Stimulated activated naive CD4-positive, alpha-beta T cell (primary cell): ENCODE results near the gene LMOD1.

Experiments used
- DNase-seq, 6 experiments: peaks; one replicate each; lab custom pipeline; 2025; lab: John Stamatoyannopoulos, UW

Gene LMOD1

DNA sequence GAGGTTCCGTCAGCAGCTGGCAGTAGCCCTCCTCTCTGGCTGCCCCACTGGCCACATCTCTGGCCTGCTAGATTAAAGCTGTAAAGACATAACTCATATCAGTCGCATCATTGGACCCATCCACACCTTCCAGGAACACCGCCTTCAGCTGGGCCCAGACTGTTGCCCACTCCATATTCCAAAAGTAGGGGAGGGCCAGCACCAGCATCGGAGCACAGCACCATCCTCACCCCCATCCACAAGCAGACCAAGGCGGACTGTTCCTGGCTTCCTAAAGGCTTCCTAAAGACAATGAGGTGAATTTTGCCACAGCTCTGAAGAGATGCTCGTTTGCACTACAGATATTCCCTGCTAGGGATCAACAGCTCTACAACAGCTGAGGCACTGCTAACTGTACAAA, 54.1 kb downstream of the LMOD1 start:
- no peak for DNase-seq

DNA sequence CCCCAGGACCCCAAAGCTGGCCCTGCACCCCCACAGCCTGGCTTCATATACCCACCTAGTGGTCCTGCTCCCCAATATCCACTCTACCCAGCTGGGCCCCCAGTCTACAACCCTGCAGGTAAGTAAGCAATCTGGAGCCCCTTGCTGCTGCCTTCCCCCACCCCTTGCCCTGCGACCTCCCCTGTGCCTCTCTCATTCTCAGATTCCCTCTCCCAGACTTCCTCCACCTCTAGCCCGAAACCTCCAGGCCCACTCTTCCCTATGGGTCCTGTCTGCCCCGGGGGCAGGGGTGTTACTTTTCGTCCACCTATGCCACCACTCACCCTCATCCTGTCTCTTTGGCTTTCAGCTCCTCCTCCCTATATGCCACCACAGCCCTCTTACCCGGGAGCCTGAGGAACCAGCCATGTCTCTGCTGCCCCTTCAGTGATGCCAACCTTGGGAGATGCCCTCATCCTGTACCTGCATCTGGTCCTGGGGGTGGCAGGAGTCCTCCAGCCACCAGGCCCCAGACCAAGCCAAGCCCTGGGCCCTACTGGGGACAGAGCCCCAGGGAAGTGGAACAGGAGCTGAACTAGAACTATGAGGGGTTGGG, 54.8 kb downstream of the LMOD1 start:
- no peak for DNase-seq

DNA sequence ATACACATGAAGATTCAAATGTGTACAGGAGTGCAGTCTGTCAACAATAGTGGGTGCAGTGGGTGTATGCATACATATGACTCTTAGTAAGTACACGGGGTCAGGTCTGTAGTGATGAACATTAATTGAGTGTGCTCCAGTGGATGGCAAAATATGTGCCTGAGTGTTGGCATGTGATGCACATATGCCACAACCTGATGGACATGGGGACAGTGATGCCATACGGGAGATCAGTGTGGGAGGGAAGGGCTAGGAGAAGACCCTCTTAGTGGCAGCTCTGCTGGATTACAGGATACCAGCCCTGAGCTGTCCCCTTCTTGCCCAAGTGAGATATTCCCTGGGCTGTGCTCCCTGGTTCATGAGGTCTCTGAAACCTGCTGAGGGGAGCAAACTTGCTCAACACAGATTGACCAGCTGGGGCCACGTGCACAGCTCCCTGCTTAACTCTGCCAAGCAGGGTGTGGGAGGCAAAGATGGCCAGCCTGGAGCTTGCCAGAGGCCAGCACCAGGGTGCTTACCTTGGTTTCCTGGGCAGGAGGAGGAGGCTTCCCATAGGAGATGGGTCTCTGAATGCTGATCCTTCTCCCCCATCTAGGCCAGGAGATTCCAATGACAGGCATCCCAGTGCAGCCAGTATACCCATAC, 55.4 kb downstream of the LMOD1 start:
- DNase-seq, result no peak

GRCh38 chr1:201890223-201890622, 56.1 kb downstream of the LMOD1 start:
- no peak for DNase-seq

GRCh38 chr1:201889090-201889968, 57.0 kb downstream of the LMOD1 start:
- DNase-seq, result peak in 2 of 6 experiments; percentile 6 to 14

- peak in 1 of 6 experiments; percentile 6 for DNase-seq
These were observed 57.9 kb downstream of the LMOD1 start, which contains the start of gene SHISA4 for GRCh38 chr1:201888282-201889089. TSS of gene SHISA4 (plus strand) at chr1:201888898. CDS start at chr1:201888995, 97 bp downstream.

- DNase-seq, result no peak
These were observed 59.1 kb downstream of the LMOD1 start for GRCh38 chr1:201887116-201887866.

- no peak for DNase-seq
These were observed 60.1 kb downstream of the LMOD1 start for GRCh38 chr1:201886103-201886885.

DNA sequence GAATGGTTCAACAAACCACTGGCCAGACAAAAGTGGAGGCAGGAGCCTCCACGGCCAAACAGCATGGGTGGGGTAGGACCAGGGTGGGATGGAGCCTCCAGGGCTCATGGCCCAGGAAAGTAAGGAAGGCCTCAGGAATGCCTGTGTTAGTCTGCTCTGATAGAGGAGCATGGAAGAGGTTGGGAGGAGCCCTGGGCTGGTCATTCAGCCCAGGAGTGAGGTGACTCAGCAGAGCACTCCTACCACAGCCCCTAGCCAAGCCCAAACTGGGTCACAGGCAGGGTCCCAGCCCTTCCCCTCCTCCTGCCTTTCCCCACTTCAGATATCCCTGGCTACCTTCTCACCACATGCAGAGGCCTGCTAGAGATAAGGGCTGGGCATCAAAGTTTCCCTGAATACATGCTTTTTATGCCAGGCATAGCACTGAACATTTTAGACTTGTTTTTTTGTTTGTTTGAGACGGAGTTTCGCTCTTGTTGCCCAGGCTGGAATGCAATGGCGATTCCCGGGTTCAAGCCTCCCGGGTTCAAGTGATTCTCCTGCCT, 60.7 kb downstream of the LMOD1 start:
- DNase-seq, result no peak

DNA sequence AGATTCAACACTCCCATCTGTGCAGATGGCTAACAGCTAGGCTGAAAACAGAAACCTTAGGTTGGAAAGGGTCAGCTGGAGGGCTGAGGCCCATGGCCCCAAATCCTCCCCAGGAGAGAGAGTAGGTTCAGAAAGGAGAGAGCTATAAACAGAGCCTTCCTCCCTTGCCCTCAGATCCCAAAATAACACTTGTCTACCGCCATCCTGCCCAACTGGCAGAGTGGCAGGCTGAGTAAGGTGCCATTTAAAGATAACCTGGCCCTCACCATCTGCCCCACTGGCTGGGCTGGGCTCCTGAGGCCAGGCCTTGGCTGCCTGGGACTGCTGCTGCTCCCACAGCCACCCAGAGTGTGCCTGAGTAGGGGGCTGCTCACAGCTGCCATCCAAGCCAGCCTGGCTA, 61.9 kb downstream of the LMOD1 start:
- no peak for DNase-seq

DNA sequence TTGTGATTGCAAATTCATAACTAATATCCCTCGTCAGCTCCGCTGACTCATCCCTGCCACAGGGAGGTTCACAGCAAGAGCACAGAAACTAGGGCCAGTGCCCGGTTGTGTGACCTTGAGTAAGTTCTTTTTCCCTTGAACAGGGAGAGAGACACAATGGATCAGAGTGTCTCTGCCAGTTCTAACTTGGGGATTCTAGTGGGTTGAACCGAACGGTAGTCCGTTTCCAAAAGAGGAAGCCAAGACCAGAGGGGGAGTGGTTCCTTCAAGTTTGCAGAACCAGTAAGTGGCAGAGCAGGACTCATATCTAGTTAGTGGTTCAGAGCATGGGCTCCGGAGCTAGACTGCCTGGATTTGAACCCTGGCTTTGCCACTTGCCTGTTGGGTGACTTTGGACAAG, 62.6 kb downstream of the LMOD1 start:
- no peak for DNase-seq

DNA sequence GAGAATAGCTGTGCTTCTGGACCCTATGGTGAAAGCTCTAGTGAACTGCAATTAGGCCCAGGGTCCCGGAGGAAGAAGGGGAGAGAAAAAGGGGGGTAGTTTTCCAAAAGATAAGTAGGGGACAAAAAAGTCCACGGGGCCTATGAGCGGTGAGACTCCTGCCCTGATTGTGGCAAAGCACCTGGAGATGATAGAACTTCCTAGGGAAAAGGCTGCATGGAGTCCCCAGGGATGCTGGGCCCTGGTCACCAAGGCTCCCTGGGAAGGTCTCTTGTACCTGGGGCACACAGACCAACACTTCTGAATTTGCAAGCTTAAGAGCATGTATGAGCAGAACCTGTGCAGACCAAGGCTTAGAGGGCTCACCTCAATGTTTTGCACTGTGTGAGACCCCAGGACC, 63.1 kb downstream of the LMOD1 start:
- no peak for DNase-seq

GRCh38 chr1:201882665-201883132, 63.6 kb downstream of the LMOD1 start:
- no peak for DNase-seq

DNA sequence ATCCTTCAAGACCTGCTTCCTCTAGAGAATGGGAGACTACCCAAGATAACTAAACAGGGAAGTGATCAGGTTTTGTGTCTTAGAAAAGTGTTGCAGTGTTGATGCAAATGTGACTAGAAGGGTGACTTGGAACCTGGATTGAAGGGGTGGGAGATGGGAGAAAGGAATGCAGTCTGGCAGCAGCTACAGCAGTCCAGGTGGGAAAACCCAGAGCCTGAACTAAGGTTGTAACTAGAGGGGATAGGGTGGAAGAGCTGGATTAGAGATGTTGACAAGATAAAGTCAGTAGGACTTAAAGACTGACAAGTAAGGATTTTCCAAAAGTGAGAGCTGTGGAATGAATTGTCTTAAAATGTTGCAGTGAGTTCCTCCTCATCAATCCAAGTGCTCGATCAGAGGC, 64.7 kb downstream of the LMOD1 start:
- no peak for DNase-seq

- no peak for DNase-seq
These were observed 65.3 kb downstream of the LMOD1 start for GRCh38 chr1:201880928-201881571.

- DNase-seq, result peak in 2 of 6 experiments; percentile 17 to 19
These were observed 68.4 kb downstream of the LMOD1 start for GRCh38 chr1:201877877-201878401.

DNA sequence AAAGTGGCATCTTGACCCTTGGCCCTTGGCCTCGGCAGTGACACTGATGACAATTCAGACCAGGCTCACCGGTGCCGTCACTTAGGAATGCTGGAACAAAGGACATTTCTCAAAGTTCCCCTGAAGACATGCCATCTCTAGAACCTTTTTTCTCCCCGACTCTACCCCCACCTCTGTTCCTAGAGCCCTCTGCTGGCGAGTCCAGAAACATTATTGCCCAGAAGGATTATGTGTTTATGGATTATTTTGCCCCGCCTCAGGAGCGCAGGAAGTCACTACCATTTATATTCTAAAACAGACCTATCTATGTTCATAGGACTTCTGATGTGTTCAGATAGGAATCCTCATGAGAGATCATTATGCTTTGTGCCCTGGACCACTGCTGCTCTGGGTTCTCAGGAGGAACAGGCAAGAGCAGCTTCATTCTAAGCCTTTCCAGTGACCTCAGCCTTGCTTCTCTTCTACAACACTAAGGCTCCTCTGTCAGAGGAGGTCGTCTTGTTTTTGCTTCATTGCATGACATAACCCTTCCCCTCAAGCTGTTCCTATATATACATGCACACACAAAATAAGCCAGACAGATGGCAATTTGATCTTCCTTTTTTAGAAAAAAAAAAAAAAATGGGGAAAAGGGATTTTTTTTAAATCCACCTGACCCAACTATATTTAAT, 70.1 kb downstream of the LMOD1 start:
- DNase-seq, result no peak

DNA sequence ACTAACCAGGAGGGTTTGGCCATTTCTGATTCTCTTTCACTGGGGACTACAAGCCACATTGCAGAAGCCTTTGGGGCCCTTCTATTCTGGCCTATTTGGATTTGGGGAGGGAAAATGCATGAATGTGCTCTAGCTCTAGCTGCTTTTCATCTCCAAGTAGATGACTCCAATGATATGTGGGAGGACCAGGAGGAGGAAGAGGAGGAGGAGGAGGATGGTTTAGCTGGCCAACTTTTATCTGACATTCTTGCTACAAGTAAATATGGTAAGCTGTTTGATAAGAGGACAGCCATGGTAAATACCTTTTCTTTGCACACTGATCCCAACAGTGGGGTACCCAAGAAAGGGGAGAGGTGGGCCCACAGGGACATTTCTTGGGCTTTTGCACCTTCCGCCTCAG, 71.7 kb downstream of the LMOD1 start:
- no peak for DNase-seq

DNA sequence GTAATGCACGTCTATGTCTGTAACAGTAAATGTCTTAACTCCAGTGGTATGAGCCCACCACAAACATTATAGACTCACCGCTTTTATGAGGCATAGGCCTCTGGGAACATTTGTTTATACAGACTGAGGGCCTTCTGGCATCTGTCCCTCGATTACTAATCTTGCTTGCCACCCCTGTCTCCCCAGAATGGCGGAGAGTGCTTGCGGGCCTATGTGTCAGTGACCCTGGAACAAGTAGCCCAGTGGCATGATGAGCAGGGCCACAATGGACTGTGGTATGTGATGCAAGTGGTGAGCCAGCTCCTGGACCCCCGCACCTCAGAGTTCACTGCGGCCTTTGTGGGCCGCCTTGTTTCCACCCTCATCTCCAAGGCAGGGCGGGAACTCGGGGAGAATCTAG, 76.0 kb downstream of the LMOD1 start:
- no peak for DNase-seq
